HG03354 (cell line): ENCODE results near the gene ACAA1.

ENCODE experiments used
- ATAC-seq: cut with Tn5 transposase; IDR thresholded peaks from one replicate; pipeline ENCODE4 v1.9.1; 2021; ENCODE audit warnings: mild to moderate bottlenecking; ENCODE audit not compliant: unreplicated experiment, poor library complexity, severe bottlenecking

Gene ACAA1

DNA sequence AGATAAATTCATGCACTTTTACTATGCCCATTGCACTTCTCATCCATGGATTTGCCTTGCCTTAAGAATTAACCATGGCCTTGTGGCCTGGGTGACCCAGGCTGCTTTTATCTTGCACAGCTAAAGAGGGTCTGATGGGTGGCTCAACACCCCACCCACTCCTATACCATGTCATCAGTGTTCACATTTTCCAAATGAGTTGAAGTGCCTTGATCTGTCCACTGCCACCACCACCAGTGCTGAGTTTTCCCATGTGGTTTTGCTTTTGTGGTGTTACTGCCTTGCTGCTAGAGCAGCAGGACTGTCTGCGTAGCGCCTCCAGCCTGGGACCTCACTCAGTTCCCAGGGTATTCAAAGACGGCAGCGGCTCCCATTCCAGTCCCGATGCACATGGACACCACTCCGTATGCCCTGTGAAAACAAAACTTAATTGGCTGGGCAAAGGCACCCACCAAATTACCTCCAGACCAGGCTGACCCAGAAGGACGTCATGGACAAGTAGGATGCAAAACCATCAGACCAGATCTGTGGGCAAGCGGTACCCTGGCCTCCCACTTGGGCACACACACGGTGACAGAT is 14.1 kb downstream of the ACAA1 start:
- ATAC-seq, result no peak

DNA sequence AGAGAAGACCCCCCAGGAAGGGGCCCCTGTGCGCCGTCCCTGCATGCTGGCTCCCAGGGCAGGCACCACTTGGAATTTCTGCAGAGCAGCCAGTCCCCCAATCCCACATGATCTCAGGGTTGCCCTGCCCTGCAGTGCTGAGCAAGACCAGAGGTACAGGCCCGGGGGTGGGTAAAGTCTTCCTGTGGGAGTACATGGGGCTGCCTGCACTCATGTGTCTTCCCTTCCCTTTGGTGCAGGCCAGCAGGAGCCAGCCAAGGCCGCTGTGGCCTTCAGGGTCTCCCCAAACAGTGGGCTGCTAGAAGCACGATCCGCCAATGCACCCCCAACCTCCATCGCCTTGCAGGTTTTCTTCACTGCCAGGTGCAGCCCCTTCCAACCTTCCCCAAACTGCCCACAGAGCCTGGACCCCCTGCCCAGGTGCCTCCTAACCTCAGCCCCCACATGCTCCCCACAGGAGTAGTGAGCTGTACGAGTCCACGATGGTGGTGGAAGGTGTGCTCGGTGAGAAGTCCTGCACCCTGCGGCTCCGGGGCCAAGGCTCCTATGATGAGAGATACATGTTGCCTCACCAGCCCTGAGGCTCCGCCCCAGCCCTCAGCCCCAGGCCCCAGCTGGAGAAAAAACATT is 15.0 kb downstream of the ACAA1 start:
- ATAC-seq, result no peak

- no peak for ATAC-seq
Measured at GRCh38 chr3:38121451-38121831, 15.5 kb downstream of the ACAA1 start.

- no peak for ATAC-seq
Measured at GRCh38 chr3:38120693-38121450, 16.1 kb downstream of the ACAA1 start.

DNA sequence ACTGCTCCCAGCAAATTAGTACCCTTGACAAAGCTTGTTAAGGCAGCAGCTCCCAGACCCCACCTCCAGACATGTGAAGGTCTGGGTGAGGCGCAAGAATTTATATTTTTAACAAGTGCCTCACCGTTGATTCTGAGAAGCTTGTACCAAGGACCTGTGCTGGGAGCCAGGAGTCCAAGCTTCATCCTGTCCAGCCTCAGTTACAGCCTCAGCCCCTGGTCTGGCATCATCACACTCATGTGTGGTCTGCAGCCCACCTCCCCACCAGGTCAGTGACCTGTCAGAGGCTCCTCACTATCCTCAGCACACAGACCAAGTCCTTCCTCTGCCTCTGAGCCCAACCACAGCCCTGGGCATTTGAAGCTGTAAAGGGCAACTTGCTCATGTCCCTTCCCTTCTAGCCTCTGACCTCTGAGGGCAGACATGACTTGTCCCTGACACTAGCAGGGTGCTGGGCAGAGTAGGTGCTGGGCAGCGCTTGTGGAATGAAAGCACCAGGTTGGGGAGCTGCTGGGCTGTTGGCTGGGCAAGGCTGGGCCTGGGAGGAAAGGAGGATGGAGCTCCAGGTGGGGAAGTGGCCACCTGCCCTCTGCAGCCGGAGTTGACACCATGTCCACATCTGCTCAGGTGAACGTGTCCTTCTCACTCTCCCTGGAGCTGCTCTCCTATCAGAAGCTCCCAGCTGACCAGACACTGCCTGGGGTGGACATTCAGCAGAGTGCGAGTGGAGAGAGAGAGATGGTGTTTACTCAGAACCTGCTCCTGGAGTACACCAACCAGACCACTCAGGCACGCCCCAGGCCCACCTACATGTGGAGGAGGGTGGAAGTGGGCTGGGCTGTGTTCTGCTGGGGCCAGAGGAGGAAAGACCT is 16.9 kb downstream of the ACAA1 start:
- no peak for ATAC-seq

GRCh38 chr3:38119248-38119544 is 17.7 kb downstream of the ACAA1 start:
- ATAC-seq, result no peak

DNA sequence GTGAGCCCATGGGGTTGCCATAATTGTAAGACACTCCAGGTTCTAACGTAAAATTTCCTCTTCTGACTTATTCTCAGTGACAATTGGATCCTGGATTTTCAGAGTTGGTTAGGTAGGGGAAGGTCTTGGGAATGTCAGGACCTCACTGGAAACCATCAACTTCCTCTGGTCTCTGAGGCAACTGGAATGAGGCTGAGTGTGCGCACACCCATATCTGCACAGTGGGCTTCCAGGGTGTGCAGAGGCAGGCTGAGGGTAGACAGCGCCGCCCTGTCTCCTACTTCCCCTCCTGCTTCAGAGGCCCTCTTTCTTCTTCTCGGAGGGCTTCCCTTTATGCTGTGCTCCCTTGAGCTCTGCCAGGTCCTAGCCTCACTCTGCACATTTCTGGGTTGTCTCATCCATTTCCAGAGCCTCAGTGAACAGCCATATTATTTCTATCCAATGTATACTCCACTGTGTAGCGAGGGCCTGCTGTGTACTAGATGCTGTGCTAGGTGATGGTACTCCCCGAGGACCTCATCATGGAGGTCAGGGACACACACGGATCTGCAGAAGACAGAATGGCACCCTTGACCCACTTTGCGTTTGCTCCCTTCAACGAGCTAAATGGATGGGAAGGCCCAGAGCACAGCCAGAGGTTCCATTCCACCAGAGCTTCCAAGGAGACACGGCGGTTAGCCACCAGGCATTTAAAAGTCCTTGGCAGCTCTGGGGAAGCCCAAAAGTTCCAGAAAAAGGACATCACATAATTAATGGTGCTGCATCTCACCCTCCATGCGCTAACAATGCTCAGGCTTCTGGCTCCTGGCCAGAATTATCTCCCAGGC is 18.3 kb downstream of the ACAA1 start:
- ATAC-seq, result no peak

GRCh38 chr3:38117748-38118420 is 19.0 kb downstream of the ACAA1 start:
- peak; percentile 81 for ATAC-seq

- ATAC-seq, result no peak
Measured at GRCh38 chr3:38117163-38117716, 19.7 kb downstream of the ACAA1 start.

- ATAC-seq, result no peak
Measured at GRCh38 chr3:38116471-38117162, 20.3 kb downstream of the ACAA1 start.

GRCh38 chr3:38115645-38116427 is 21.1 kb downstream of the ACAA1 start:
- no peak for ATAC-seq

GRCh38 chr3:38114875-38115644 is 21.9 kb downstream of the ACAA1 start:
- no peak for ATAC-seq

DNA sequence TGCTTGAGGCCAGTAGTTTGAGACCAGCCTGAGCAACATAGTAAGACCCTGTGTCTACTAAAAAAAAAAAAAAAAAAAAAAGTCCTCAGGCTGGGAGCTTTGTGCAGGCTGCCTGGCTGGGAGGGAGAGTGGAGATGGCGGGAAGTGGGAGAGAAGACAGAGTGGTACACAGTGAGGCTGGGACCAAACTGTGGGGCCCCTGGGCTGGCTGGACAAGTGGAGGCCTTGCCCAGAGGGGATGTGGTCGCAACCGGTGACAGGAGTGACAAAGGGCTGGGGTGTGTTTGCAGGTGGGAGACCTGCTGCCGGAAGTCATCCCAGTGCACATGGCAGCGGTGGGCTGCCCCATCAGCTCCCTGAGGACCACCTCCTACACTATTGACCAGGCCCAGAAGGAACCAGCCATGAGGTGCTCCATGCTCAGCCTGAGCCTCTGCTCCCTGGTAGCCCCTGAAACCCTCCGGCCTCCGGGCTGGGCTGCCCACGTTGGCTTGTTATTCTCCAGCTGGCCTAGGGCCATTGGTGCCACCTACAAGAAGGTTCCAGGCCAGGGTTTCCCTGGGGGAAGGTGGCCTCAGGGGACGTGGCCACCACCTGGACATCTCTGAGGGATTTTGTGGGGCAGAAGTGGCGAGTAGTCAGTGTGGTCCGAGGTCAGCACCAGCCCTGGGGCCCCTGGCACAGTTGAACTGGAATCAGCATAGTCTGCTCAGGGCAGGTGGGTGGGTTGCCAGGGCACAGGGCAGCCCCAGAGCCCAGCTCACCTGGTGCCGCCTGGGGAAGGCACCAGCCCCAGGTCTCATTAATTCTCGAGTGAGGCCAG is 22.7 kb downstream of the ACAA1 start:
- ATAC-seq, result no peak

- no peak for ATAC-seq
Measured at GRCh38 chr3:38112378-38112761, 24.6 kb downstream of the ACAA1 start.

DNA sequence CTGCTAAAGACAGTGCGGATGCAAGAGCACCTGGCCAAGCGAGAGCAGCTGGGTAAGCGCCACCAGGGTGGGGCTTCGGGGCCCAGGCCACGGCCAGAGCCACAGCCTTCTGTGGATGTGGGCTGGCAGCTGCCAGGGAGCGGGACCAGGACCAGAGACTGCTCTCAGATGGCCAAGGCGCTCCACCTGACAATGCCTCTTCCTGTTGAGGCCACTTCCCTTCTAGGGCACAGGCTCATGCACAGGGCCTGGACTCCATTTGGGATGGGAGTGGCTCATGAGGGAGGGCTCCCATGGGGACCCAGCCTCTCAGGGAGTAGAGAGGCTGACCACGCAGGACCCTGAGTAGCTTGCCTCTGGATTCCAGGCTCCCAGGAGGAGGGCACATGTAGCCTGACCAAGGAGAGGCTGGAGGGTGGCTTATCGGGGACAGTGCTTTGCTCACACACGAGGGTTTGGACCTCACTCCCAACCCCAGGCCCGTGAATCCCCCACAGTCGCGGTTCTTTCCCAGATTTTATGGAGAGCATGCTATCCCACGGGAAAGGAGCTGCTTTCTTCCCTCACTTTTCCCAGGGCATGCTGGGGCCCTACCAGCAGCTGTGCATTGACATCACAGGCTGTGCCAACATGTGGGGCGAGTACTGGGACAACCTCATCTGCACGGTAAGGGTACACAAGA is 25.1 kb downstream of the ACAA1 start:
- no peak for ATAC-seq

DNA sequence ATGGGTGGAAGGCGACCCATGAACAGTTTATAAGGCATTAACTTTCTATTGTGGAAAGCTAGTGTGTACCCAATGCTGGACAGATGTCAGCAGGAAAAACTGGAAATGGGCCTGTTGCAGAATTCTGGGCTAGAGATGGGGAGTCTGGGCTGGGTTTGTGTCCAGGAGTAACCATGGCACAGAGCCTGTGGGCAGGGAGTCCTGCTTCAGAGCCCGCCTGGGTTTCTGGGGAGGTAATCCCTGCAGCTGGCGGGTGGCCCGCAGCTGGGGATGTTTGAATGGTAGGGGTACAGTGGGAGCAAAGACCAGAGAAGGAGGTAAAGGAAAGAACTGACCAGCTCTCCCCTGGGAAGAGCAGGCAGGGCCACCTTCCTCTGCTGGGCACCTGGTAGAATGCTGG is 25.7 kb downstream of the ACAA1 start:
- ATAC-seq, result no peak
